GM12878 (cell line): ENCODE results near the gene ASAP2. TPM values are rescaled to one million over a fixed set of nuclear protein-coding genes. Genes with fewer than 3 reads are reported as not detected.

Experiments
- ATAC-seq: fragments of 200-7000 bp; cut with Tn5 transposase; 3 replicates; pipeline ENCODE4 v1.9.1; 2020; ENCODE audit warnings: mild to moderate bottlenecking, moderate library complexity
- BruUV-seq: library from RNA; stranded (reverse); fragments of 400-500 nt; replicated peaks from 2 replicates; lab custom pipeline; 2021; lab: Mats Ljungman, UMichigan
- CTCF ChIA-PET: fragments of 300-600 bp; sonication (Branson Sonifier 250); formaldehyde crosslinking; extraction: SDS; loops from one replicate; lab custom pipeline; 2021; ENCODE audit warnings: inconsistent platforms; lab: Yijun Ruan, JAX
- POLR2A ChIA-PET: fragments of 350-600 bp; formaldehyde crosslinking; extraction: SDS; loops from one replicate; lab custom pipeline; 2021; ENCODE audit warnings: inconsistent platforms; lab: Charles Lee
- RAD21 ChIA-PET: fragments of 300-600 bp; sonication (Branson Sonifier 250); formaldehyde crosslinking; loops from one replicate; lab custom pipeline; 2023; ENCODE audit warnings: antibody characterized with exemption; ENCODE audit not compliant: unreplicated experiment; lab: Charles Lee
- SMC1A ChIA-PET: fragments of 300-600 bp; sonication (Branson Sonifier 250); formaldehyde crosslinking; loops from one replicate; lab custom pipeline; 2023; ENCODE audit not compliant: unreplicated experiment, uncharacterized antibody; lab: Charles Lee
- DNase-seq: peaks from one replicate; pipeline ENCODE4 v3.0.0-alpha.2; 2011; ENCODE audit warnings: low read depth, low spot score
- FAIRE-seq: peaks from 3 replicates; lab custom pipeline; 2011; peaks lifted over from hg19 to GRCh38; lab: Jason Lieb, UNC
- H2AFZ ChIP-seq: 2 replicates; pipeline ENCODE4 v1.6.0; 2011; ENCODE audit warnings: low read depth, low read length, control low read depth; ENCODE audit not compliant: control insufficient read depth
- H3K27ac ChIP-seq: 2 replicates; pipeline ENCODE4 v1.5.1; 2011; ENCODE audit warnings: control low read depth; ENCODE audit not compliant: control insufficient read depth, insufficient read depth
- H3K27me3 ChIP-seq, 2 experiments: replicated peaks in 1 of 2; 2 replicates each; pipeline versions ENCODE4 v1.6.0 to v1.6.1; 2011; ENCODE audit warnings: low read length in 1 of 2; ENCODE audit not compliant: control insufficient read depth in 2 of 2, insufficient read depth in 2 of 2
- H3K36me3 ChIP-seq, 2 experiments: 2 replicates each; pipeline ENCODE4 v1.5.1; 2011; ENCODE audit warnings: low read length in 1 of 2; ENCODE audit not compliant: control insufficient read depth in 2 of 2, insufficient read depth in 2 of 2
- H3K4me1 ChIP-seq: 2 replicates; pipeline ENCODE4 v1.6.1; 2011; ENCODE audit warnings: mild to moderate bottlenecking, low read length, moderate library complexity, mixed read lengths; ENCODE audit not compliant: control insufficient read depth, insufficient read depth
- H3K4me2 ChIP-seq: 2 replicates; pipeline ENCODE4 v1.6.0; 2011; ENCODE audit warnings: control low read depth; ENCODE audit not compliant: control insufficient read depth, insufficient read depth
- H3K4me3 ChIP-seq: fragments of 200-600 bp; sonication (generic); 2 replicates; pipeline ENCODE4 v1.5.1; 2016
- H3K79me2 ChIP-seq: 2 replicates; pipeline ENCODE4 v1.6.0; 2011; ENCODE audit warnings: low read length; ENCODE audit not compliant: control insufficient read depth, insufficient read depth
- H3K9ac ChIP-seq: 2 replicates; pipeline ENCODE4 v1.8.0; 2011; ENCODE audit warnings: low read length, control low read depth, mixed read lengths; ENCODE audit not compliant: control insufficient read depth, insufficient read depth
- H3K9me3 ChIP-seq: replicated peaks from 3 replicates; pipeline ENCODE4 v1.5.1; 2011; ENCODE audit warnings: mild to moderate bottlenecking, low read length; ENCODE audit not compliant: control insufficient read depth, insufficient read depth
- H4K20me1 ChIP-seq: 2 replicates; pipeline ENCODE4 v1.6.0; 2011; ENCODE audit not compliant: control insufficient read depth, insufficient read depth
- BMI1 ChIP-seq: fragments of 450-650 bp; IDR thresholded peaks from 2 replicates; pipeline ENCODE4 v1.6.1; 2016; ENCODE audit warnings: mild to moderate bottlenecking, moderate library complexity, borderline replicate concordance
- CTCF ChIP-seq, 3 experiments: IDR thresholded peaks in 2 of 3; conservative IDR thresholded peaks in 1 of 3; 2 replicates each; pipeline ENCODE4 v1.5.1; 2011; ENCODE audit warnings: low read depth in 3 of 3, low read length in 3 of 3, mild to moderate bottlenecking in 3 of 3, control low read depth in 2 of 3, moderate library complexity in 2 of 3, inconsistent platforms in 1 of 3, mixed read lengths in 1 of 3; ENCODE audit not compliant: control insufficient read depth in 2 of 3, insufficient read depth in 1 of 3; ENCODE audit errors: extremely low read depth in 1 of 3
- EP300 ChIP-seq, 2 experiments: fragments of 150-350 bp in 1 of 2; IDR thresholded peaks; 2 replicates each; pipeline ENCODE4 v1.6.1; 2011 to 2012; ENCODE audit warnings: low read depth in 2 of 2, low read length in 2 of 2, borderline replicate concordance in 1 of 2, improper control_type of control experiment in 1 of 2, inconsistent platforms in 1 of 2; ENCODE audit not compliant: control insufficient read depth in 1 of 2
- MEF2A ChIP-seq: IDR thresholded peaks from 2 replicates; pipeline ENCODE4 v1.6.1; 2011; ENCODE audit warnings: low read depth, mild to moderate bottlenecking, low read length, moderate library complexity; ENCODE audit not compliant: insufficient read depth
- MTA3 ChIP-seq: IDR thresholded peaks from 2 replicates; pipeline ENCODE4 v1.6.1; 2012; ENCODE audit warnings: low read length, inconsistent platforms, borderline replicate concordance
- NBN ChIP-seq: fragments of 450-650 bp; IDR thresholded peaks from 2 replicates; pipeline ENCODE4 v1.6.1; 2016
- NFXL1 ChIP-seq: fragments of 450-650 bp; IDR thresholded peaks from 2 replicates; pipeline ENCODE4 v1.6.1; 2017; ENCODE audit warnings: antibody characterized with exemption, mild to moderate bottlenecking, borderline replicate concordance
- REST ChIP-seq: IDR thresholded peaks from 2 replicates; pipeline ENCODE4 v1.6.1; 2012; ENCODE audit warnings: mild to moderate bottlenecking, low read depth, low read length
- SMARCA5 ChIP-seq: fragments of 450-650 bp; IDR thresholded peaks from 2 replicates; pipeline ENCODE4 v1.6.1; 2017; ENCODE audit warnings: mild to moderate bottlenecking
- WGBS: methylation state at CpG from one replicate; pipeline ENCODE4 v1.1.6; 2016; ENCODE audit warnings: low lambda C conversion rate; ENCODE audit not compliant: insufficient replicate concordance, insufficient coverage; ENCODE audit errors: missing lambda C conversion rate; 5-methylcytosine and 5-hydroxymethylcytosine counted together
- in situ Hi-C: fragments of 300-500 bp; cut with MboI; formaldehyde crosslinking; loops from 9 replicates; pipeline ENCODE4 v1.14.3; 2018; ENCODE audit warnings: mixed read lengths
- intact Hi-C: fragments of 100-400 bp; cut with micrococcal nuclease; formaldehyde crosslinking; loops from one replicate; pipeline ENCODE4 v1.14.2; 2022; ENCODE audit not compliant: unreplicated experiment
- polyA plus RNA-seq, 11 experiments: library from polyadenylated mRNA; depleted of rRNA in 4 of 11; unstranded in 6 of 11; stranded (reverse) in 5 of 11; fragments of >200 nt; fragmentation: Nextera tagmentation in 4 of 11; fragmentation: Illumina TruSeq in 1 of 11; extraction: Ambion mirVana in 4 of 11; extraction: Trizol in 1 of 11; gene quantifications; 1 replicate in 1 of 11; 2 replicates in 10 of 11; pipeline versions ENCODE4 v1.2.1 to v1.2.3, GENCODE V29; 2011 to 2016; ENCODE audit warnings: inconsistent platforms in 2 of 11, missing spikeins in 2 of 11, low read depth in 1 of 11
- total RNA-seq, 4 experiments: library from RNA; depleted of rRNA in 3 of 4; stranded (reverse); fragments of >200 nt in 3 of 4; fragmentation: Illumina TruSeq in 1 of 4; extraction: Trizol in 1 of 4; gene quantifications; 2 replicates each; pipeline versions ENCODE4 v1.2.1 to v1.2.3, GENCODE V29; 2013 to 2021
- TF ChIP-seq, protein P1 (sequence below): IDR thresholded peaks from 2 replicates; pipeline ENCODE4 v1.6.1; 2012; ENCODE audit warnings: improper control_type of control experiment, low read depth, low read length; ENCODE audit not compliant: insufficient replicate concordance
- TF ChIP-seq, protein P2 (sequence below): IDR thresholded peaks from 2 replicates; pipeline ENCODE4 v1.6.1; 2011; ENCODE audit warnings: low read depth, low read length, improper control_type of control experiment, borderline replicate concordance

ASAP2 gene
- total and polyA plus RNA-seq, 10 of the 15 experiments (the other 5 are each of a cell fraction or from before 2014, with no cell fraction given): 0.05 to 0.27 (median 0.07) TPM; not detected in 4

DNA sequence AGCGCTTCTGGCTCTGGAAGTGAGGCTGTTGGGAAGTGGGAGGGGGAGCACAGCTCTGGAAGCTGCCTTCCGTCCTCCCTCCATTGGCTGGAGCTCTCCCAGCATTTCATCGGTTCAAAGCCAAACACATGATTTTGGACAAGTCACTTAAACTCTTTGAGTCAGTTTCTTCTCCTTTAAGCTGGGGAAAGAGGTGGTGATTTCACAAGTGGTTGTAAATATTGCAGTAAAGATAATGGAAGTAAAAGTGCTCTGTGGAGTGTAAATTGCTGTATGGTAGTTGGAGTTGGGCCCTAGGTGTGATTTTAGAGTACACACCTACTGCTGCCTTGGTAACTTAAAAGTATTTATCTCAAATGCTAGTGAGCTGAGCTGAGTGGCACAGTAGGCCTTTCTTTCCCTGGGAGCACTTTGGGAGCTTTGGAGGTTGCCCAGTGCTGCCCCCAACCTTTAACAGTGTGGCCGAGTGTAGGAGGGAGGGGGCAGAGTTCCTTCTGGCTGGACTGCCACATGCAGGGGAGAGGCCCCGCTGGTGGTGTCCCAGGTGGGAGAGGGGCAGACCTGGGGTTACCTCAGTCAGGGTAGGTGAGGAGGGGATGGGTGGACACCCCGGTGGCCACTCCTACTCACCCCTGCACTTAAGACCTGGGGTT lies 54.7 kb downstream of the ASAP2 start:
- DNase-seq: no peak
- no peaks in the 10 kb centered on the region for H4K20me1 ChIP-seq
- H2AFZ ChIP-seq: no peak overlapping the region
- no peaks in the 10 kb centered on the region for H3K9me3 ChIP-seq
- RAD21 ChIA-PET: no interaction called here
- no peak for TF ChIP-seq SMARCA5
- TF ChIP-seq NBN: no peak
- TF ChIP-seq EP300 (IDR thresholded peaks at IDR 0.05; ENCODE audit: borderline replicate concordance in 1 of 2, control insufficient read depth in 1 of 2, low read depth in 2 of 2, low read length in 2 of 2): no peak
- TF ChIP-seq BMI1: no peak
- TF ChIP-seq, protein P1, sequence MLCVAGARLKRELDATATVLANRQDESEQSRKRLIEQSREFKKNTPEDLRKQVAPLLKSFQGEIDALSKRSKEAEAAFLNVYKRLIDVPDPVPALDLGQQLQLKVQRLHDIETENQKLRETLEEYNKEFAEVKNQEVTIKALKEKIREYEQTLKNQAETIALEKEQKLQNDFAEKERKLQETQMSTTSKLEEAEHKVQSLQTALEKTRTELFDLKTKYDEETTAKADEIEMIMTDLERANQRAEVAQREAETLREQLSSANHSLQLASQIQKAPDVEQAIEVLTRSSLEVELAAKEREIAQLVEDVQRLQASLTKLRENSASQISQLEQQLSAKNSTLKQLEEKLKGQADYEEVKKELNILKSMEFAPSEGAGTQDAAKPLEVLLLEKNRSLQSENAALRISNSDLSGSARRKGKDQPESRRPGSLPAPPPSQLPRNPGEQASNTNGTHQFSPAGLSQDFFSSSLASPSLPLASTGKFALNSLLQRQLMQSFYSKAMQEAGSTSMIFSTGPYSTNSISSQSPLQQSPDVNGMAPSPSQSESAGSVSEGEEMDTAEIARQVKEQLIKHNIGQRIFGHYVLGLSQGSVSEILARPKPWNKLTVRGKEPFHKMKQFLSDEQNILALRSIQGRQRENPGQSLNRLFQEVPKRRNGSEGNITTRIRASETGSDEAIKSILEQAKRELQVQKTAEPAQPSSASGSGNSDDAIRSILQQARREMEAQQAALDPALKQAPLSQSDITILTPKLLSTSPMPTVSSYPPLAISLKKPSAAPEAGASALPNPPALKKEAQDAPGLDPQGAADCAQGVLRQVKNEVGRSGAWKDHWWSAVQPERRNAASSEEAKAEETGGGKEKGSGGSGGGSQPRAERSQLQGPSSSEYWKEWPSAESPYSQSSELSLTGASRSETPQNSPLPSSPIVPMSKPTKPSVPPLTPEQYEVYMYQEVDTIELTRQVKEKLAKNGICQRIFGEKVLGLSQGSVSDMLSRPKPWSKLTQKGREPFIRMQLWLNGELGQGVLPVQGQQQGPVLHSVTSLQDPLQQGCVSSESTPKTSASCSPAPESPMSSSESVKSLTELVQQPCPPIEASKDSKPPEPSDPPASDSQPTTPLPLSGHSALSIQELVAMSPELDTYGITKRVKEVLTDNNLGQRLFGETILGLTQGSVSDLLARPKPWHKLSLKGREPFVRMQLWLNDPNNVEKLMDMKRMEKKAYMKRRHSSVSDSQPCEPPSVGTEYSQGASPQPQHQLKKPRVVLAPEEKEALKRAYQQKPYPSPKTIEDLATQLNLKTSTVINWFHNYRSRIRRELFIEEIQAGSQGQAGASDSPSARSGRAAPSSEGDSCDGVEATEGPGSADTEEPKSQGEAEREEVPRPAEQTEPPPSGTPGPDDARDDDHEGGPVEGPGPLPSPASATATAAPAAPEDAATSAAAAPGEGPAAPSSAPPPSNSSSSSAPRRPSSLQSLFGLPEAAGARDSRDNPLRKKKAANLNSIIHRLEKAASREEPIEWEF: no peak
- TF ChIP-seq MEF2A: no peak
- no peak for TF ChIP-seq CTCF (IDR thresholded peaks at IDR 0.05 in 2 of 3, conservative IDR thresholded peaks at IDR 0.05 in 1 of 3; ENCODE audit: control insufficient read depth in 2 of 3, extremely low read depth in 1 of 3, insufficient read depth in 1 of 3, low read depth in 3 of 3, low read length in 3 of 3)
- TF ChIP-seq, protein P2, sequence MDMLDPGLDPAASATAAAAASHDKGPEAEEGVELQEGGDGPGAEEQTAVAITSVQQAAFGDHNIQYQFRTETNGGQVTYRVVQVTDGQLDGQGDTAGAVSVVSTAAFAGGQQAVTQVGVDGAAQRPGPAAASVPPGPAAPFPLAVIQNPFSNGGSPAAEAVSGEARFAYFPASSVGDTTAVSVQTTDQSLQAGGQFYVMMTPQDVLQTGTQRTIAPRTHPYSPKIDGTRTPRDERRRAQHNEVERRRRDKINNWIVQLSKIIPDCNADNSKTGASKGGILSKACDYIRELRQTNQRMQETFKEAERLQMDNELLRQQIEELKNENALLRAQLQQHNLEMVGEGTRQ: no peak
- no peak for TF ChIP-seq MTA3
- TF ChIP-seq NFXL1: no peak
- no peak for TF ChIP-seq REST
- TF ChIP-seq, all 136 proteins: peak for 0
- H3K4me1 ChIP-seq: no peaks in the 10 kb centered on the region
- peaks cover 0 to 2% of the 10 kb centered on the region in 2 experiments; a peak in 2 of 4 replicates for H3K27me3 ChIP-seq
- no peak for ATAC-seq
- intact Hi-C loops (no loop called here), in situ Hi-C loops (no loop called here)
- H3K4me3 ChIP-seq: no peak overlapping the region
- no peak overlapping the region for H3K27ac ChIP-seq
- H3K36me3 ChIP-seq: no peaks in the 10 kb centered on the region
- no peak overlapping the region for H3K4me2 ChIP-seq
- ChIA-PET CTCF (interaction anchor here (0.6 kb wide), 2 partner anchors 9 to 226 kb away, joined by 3 to 4 read pairs; no protein-coding TSS in a partner anchor), SMC1A (no interaction called here), POLR2A (no interaction called here)
- no peak overlapping the region for H3K9ac ChIP-seq
- H3K79me2 ChIP-seq: no peaks in the 10 kb centered on the region
- BruUV-seq: no TSS peak
- WGBS: 13% methylated on average over 6 of the region's 6 CpGs
- FAIRE-seq: no peak
